ENCODE results near the gene ADARB2. TPM values are rescaled to one million over a fixed set of nuclear protein-coding genes. Genes with fewer than 3 reads are reported as not detected.

Gene ADARB2
- total RNA-seq, 1 experiment from 2014 or later, result not detected

DNA sequence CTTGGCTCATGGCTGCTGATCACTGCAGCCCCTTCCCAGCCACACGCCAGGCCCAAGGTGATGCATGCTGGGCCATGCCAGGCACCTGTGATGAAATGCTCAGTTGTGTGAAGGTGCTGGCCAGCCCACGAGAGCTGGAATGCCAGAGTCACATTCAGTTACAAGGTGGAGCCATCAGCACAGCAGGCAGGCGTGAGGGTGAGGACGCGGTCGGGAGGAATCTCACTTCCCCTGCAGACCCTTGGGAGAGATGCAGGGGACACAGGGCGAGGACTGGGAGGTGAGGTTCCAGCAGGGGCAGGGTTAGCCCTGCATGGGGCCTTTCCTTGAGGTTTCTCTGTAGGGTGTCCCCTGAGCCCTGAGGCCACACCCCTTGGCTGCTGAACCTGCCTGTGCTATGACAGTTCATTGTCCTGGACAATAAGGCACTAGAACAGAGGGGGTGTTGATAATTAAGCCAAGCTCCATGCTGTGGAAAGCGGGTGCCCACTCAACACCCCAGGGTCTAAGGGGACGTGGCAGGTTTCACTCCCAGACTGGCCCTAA is 82.4 kb downstream of the ADARB2 start:
- DNase-seq (ENCODE audit: low read depth), result no peak
- in situ Hi-C loops (cut with HindIII; ENCODE audit: low pct_unique_long_range_greater_than_20kb, low sequenced_read_pairs), result no loop called here

GRCh38 chr10:1654247-1654646 is 83.1 kb downstream of the ADARB2 start:
- in situ Hi-C loops (cut with HindIII; ENCODE audit: low pct_unique_long_range_greater_than_20kb, low sequenced_read_pairs), result no loop called here
- DNase-seq (ENCODE audit: low read depth), result no peak

- in situ Hi-C loops (cut with HindIII; ENCODE audit: low pct_unique_long_range_greater_than_20kb, low sequenced_read_pairs), result no loop called here
- DNase-seq (ENCODE audit: low read depth), result no peak
These were observed 84.0 kb downstream of the ADARB2 start for GRCh38 chr10:1653321-1653720.

GRCh38 chr10:1652151-1652550 is 85.2 kb downstream of the ADARB2 start:
- in situ Hi-C loops (cut with HindIII; ENCODE audit: low pct_unique_long_range_greater_than_20kb, low sequenced_read_pairs), result no loop called here
- DNase-seq (ENCODE audit: low read depth), result no peak

GRCh38 chr10:1651270-1651966 is 85.9 kb downstream of the ADARB2 start:
- in situ Hi-C loops (cut with HindIII; ENCODE audit: low pct_unique_long_range_greater_than_20kb, low sequenced_read_pairs), result no loop called here
- no peak for DNase-seq (ENCODE audit: low read depth)

DNA sequence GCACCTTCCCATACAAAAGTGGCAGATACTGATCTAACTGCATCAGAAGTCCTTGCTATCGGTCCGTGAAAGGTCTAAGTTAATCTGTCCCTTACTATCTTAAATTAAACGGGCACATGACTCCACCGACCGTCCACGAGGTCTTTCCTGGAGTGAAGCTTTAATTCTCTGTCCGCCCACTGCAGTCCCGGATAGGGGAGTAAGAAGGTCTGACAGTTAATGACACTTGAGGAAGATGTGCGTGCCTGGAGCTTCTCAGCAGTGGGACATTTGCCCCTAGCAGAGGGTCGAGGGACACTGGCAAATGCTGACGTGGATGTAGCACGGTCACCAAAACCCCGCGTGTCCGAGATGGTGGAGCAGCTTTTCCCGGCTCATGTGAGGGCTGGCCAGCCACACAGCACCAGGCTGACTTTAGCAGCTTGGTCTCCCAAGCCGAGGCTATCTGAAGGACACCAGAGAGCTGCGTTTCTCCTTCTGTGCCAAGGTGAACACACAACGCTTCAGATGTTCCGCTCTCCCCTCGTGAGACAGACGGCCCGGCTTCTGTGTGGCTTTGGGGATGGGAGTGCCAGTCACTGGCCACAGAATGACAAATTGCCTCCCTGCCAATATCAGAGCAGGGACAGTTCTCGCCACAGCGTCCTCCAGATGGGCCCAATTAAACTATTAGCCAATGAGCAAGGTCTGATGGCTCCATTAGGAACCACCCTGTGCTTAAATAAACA is 86.6 kb downstream of the ADARB2 start:
- in situ Hi-C loops (cut with HindIII; ENCODE audit: low pct_unique_long_range_greater_than_20kb, low sequenced_read_pairs), result no loop called here
- DNase-seq (ENCODE audit: low read depth), result no peak

DNA sequence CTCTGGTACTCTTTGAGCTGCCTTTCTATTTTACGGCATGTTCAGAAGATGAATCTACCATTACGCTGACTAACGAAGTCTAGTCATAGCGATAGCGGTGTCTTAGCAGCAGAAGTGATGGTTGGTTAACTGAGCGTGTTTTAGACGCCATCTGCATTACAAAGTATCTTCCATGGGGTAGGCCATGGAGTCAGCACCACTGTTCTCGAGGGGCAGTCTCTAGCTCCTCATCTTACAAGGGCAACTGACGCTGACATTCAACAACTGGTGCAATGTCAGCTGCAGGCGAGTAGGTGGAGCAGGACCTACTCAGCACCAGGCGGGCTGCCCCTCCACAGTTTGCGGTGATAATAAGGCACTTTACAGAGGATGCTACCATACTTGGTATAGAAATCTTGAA is 88.7 kb downstream of the ADARB2 start:
- DNase-seq (ENCODE audit: low read depth), result no peak
- in situ Hi-C loops (cut with HindIII; ENCODE audit: low pct_unique_long_range_greater_than_20kb, low sequenced_read_pairs), result no loop called here

DNA sequence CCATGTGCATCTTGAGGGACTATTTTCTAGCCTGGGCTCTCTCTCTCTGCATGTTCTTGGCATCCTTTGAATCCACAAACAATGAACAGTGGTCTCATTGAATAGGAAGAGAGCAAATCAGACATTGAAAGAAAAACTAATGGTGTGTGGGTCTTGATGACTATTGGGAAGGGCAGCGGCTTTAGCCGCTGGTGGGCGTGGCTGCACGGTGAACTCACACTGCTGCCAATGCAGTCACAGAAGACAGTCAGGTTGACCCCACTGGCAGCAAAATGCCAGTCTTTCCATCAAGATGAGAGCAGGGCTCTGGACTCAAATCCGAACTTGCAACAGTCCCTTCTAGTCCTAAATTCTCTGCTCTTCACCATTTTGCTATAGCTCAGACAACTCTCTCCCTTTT is 91.0 kb downstream of the ADARB2 start:
- in situ Hi-C loops (cut with HindIII; ENCODE audit: low pct_unique_long_range_greater_than_20kb, low sequenced_read_pairs), result no loop called here
- no peak for DNase-seq (ENCODE audit: low read depth)

DNA sequence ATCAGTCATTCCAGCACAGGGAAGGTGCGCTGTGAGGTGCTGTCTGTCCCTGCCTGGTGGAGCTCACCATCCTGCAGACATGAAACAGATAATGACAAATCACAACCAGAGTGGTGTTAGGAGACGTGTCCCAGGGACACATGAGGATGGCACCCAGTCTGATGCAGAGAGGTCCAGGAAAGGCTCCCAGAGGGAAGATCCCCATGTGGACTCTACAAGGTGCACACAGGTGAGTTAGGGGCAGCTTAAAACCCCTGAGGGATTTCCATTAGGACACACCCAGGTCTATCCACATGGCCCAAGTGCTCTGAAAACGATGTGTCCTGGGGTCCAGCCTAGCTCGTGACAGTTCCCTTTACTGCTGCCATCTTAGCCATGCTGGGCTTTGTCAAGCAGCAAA is 91.4 kb downstream of the ADARB2 start:
- in situ Hi-C loops (cut with HindIII; ENCODE audit: low pct_unique_long_range_greater_than_20kb, low sequenced_read_pairs), result no loop called here
- DNase-seq (ENCODE audit: low read depth), result no peak

- in situ Hi-C loops (cut with HindIII; ENCODE audit: low pct_unique_long_range_greater_than_20kb, low sequenced_read_pairs), result no loop called here
- no peak for DNase-seq (ENCODE audit: low read depth)
These were observed 93.1 kb downstream of the ADARB2 start for GRCh38 chr10:1644191-1644711.

DNA sequence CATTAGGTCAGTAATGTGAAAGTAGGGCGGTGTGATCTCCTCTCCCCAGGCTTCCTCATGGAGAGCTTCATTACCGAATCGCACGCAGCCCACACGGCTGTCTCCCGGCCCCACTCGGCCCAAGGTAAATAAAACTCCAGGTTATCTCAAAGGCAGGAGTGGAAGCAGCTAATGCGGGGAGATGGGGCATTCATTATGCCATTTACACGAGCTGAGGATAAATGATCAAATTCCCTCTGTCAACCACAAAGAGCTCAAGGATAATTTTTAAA is 93.5 kb downstream of the ADARB2 start:
- DNase-seq (ENCODE audit: low read depth), result no peak
- in situ Hi-C loops (cut with HindIII; ENCODE audit: low pct_unique_long_range_greater_than_20kb, low sequenced_read_pairs), result no loop called here

- DNase-seq (ENCODE audit: low read depth), result peak; percentile 32
- in situ Hi-C loops (cut with HindIII; ENCODE audit: low pct_unique_long_range_greater_than_20kb, low sequenced_read_pairs), result no loop called here
These were observed 94.0 kb downstream of the ADARB2 start for GRCh38 chr10:1643161-1643907.

GRCh38 chr10:1642600-1643160 is 94.6 kb downstream of the ADARB2 start:
- no peak for DNase-seq (ENCODE audit: low read depth)
- in situ Hi-C loops (cut with HindIII; ENCODE audit: low pct_unique_long_range_greater_than_20kb, low sequenced_read_pairs), result no loop called here

- no peak for DNase-seq (ENCODE audit: low read depth)
- in situ Hi-C loops (cut with HindIII; ENCODE audit: low pct_unique_long_range_greater_than_20kb, low sequenced_read_pairs), result no loop called here
These were observed 95.9 kb downstream of the ADARB2 start for GRCh38 chr10:1641402-1641801.

DNA sequence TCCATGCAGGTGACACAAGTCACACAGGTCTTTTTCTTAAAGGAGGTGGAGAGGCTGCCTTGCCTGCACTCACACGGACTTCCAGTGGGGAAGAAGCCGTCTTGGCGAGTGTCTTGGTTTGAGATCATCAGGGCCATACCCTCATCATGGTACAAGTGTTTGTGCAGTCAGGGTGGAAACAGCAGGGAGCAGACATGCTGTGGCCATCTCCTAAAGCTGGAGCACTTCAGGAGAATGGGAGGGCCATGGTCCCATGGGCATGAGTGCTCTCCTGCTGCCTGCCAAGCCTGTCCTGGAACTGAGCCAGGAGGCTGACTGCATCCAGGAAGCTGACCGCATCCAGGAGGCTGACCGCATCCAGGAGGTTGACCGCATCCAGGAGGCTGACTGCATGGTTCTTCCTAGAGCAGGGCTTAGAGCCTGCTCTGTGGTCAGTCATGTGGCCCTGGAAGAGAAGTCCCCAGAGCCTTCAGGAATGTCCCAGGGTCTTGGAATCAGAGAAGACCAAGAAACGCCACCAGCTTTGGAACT is 98.4 kb downstream of the ADARB2 start:
- peak; percentile 37 for DNase-seq (ENCODE audit: low read depth)
- in situ Hi-C loops (cut with HindIII; ENCODE audit: low pct_unique_long_range_greater_than_20kb, low sequenced_read_pairs), result no loop called here

DNA sequence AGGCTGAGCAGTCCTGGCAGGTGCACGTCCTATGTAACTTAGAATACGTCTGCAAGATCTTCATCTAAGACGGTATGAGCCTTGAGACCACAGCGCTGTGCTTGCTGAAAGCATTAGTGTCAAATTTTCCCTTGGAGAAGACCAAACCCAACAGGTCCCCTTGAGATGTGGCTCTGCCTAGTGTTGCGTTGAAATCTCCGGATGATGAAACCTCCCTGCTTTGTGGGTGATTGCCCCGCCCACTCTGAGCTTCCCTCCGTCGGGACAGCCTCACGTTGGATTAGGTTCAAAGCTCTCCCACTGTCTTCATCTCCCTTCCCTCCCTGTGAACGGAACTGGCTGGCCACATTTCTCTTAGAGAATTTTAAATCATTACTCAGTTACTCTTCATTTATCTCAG is 102.0 kb downstream of the ADARB2 start:
- in situ Hi-C loops (cut with HindIII; ENCODE audit: low pct_unique_long_range_greater_than_20kb, low sequenced_read_pairs), result no loop called here
- DNase-seq (ENCODE audit: low read depth), result no peak

DNA sequence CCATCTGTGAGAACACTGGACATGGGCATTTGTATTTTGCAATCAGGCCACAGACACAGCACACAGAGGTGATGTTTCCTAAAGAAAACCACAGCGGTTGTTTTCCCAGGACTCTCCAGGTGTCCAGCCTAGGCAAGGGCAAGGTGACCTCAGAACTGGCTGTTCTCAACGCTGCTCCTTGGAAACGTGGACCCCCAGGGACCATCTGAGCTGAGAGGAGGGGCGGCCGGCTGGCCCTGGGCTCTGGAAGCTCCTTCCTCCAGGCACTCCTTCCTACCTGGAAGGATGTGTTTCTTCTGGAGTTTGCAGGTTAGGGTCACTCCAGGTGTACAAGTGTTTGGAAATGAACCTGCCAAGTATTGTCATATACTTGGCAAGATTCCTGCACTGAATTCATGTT is 103.1 kb downstream of the ADARB2 start:
- DNase-seq (ENCODE audit: low read depth), result no peak
- in situ Hi-C loops (cut with HindIII; ENCODE audit: low pct_unique_long_range_greater_than_20kb, low sequenced_read_pairs), result no loop called here

DNA sequence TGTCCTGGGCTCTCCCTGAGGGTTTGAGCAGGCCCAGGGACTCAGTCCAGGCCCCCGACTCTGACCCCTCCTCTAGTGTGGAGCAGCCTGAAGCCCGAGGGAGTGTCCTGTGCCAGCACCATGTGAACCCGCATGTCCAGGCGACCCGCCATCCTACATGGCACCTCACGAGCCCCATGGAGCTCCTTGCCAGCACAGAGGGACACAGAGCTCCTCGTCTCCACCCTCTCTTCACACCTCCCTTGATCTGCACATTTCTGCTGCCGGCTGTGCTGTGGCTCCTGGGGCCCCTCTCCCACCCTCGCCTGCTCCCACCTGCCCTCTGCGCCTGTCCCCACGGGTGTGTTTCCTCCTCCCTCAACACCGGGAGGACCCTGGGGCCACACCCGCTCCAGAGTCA is 103.5 kb downstream of the ADARB2 start:
- in situ Hi-C loops (cut with HindIII; ENCODE audit: low pct_unique_long_range_greater_than_20kb, low sequenced_read_pairs), result no loop called here

GRCh38 chr10:1632596-1632995 is 104.7 kb downstream of the ADARB2 start:
- in situ Hi-C loops (cut with HindIII; ENCODE audit: low pct_unique_long_range_greater_than_20kb, low sequenced_read_pairs), result no loop called here
- DNase-seq (ENCODE audit: low read depth), result no peak

More for the DNA sequence above, 103.5 kb downstream of the ADARB2 start:
- no peak for DNase-seq (ENCODE audit: low read depth)
